DND-41 (cell line): ENCODE results near the gene MRGPRX4.

Source experiments
- ATAC-seq: fragments of 200-7000 bp; cut with Tn5 transposase; 3 replicates; pipeline ENCODE4 v1.9.1; 2021; ENCODE audit warnings: low read depth; ENCODE audit not compliant: insufficient read depth
- DNase-seq: peaks from one replicate; pipeline ENCODE4 v3.0.0-alpha.2; 2020
- H2AFZ ChIP-seq: 2 replicates; pipeline ENCODE4 v1.6.0; 2012; ENCODE audit warnings: low read depth, low read length
- H3K27ac ChIP-seq: 2 replicates; pipeline ENCODE4 v1.5.1; 2012; ENCODE audit warnings: low read length, inconsistent platforms
- H3K27me3 ChIP-seq: fragments of 200-600 bp; sonication (generic); 2 replicates; pipeline ENCODE4 v1.6.0; 2012; ENCODE audit warnings: low read length, mild to moderate bottlenecking, inconsistent platforms; ENCODE audit not compliant: insufficient read depth, poor library complexity
- H3K36me3 ChIP-seq: 2 replicates; pipeline ENCODE4 v1.5.1; 2012; ENCODE audit warnings: low read length, inconsistent platforms; ENCODE audit not compliant: insufficient read depth
- H3K4me1 ChIP-seq: 2 replicates; pipeline ENCODE4 v1.5.1; 2012; ENCODE audit warnings: mild to moderate bottlenecking, low read length; ENCODE audit not compliant: insufficient read depth
- H3K4me2 ChIP-seq: 2 replicates; pipeline ENCODE4 v1.6.0; 2012; ENCODE audit warnings: mild to moderate bottlenecking, moderate library complexity, low read length, inconsistent platforms; ENCODE audit not compliant: insufficient read depth
- H3K4me3 ChIP-seq, 2 experiments: fragments of 200-600 bp in 1 of 2; shearing (Covaris generic) in 1 of 2; 2 replicates each; pipeline ENCODE4 v1.5.1; 2012 to 2016; ENCODE audit warnings: inconsistent platforms in 2 of 2, low read length in 2 of 2, mild to moderate bottlenecking in 2 of 2, low read depth in 1 of 2, moderate library complexity in 1 of 2
- H3K79me2 ChIP-seq: 2 replicates; pipeline ENCODE4 v1.6.0; 2012; ENCODE audit warnings: low read length, inconsistent platforms; ENCODE audit not compliant: insufficient read depth
- H3K9ac ChIP-seq: 2 replicates; pipeline ENCODE4 v1.6.0; 2012; ENCODE audit warnings: low read depth, mild to moderate bottlenecking, inconsistent platforms, low read length, moderate library complexity
- H3K9me3 ChIP-seq: 2 replicates; pipeline ENCODE4 v1.5.1; 2012; ENCODE audit warnings: low read length, moderate library complexity, mild to moderate bottlenecking, inconsistent platforms; ENCODE audit not compliant: insufficient read depth, severe bottlenecking
- H4K20me1 ChIP-seq: 2 replicates; pipeline ENCODE4 v1.6.0; 2012; ENCODE audit warnings: low read length; ENCODE audit not compliant: insufficient read depth
- CTCF ChIP-seq: IDR thresholded peaks from 2 replicates; pipeline ENCODE4 v1.5.1; 2012; ENCODE audit warnings: borderline replicate concordance, low read length, moderate library complexity, mild to moderate bottlenecking; ENCODE audit not compliant: poor library complexity, severe bottlenecking; ENCODE audit errors: extremely low read depth
- EZH2 ChIP-seq: IDR thresholded peaks from 3 replicates; pipeline ENCODE4 v1.6.1; 2012; ENCODE audit warnings: borderline replicate concordance, low read depth, mild to moderate bottlenecking, moderate library complexity, low read length, inconsistent platforms; ENCODE audit not compliant: severe bottlenecking

The MRGPRX4 gene

GRCh38 chr11:18145025-18145424 lies 27.6 kb upstream of the MRGPRX4 start:
- no peak overlapping the region for H3K27ac ChIP-seq
- H3K4me3 ChIP-seq, result no peak overlapping the region
- ATAC-seq, result no peak
- no peaks in the 10 kb centered on the region for H3K4me1 ChIP-seq
- no peak overlapping the region for H2AFZ ChIP-seq
- no peak overlapping the region for H3K4me2 ChIP-seq
- H3K79me2 ChIP-seq, result no peaks in the 10 kb centered on the region
- H3K9me3 ChIP-seq, result no peaks in the 10 kb centered on the region
- no peaks in the 10 kb centered on the region for H3K36me3 ChIP-seq
- H4K20me1 ChIP-seq, result no peaks in the 10 kb centered on the region
- H3K9ac ChIP-seq, result no peak overlapping the region
- TF ChIP-seq CTCF (peak; percentile 39), EZH2 (no peak)
- DNase-seq, result no peak
- H3K27me3 ChIP-seq, result peaks cover 15% of the 10 kb centered on the region

GRCh38 chr11:18145837-18146236 lies 26.8 kb upstream of the MRGPRX4 start:
- Histone ChIP-seq H3K4me2 (no peak overlapping the region), H3K27me3 (peaks cover 15% of the 10 kb centered on the region), H3K27ac (no peak overlapping the region), H2AFZ (no peak overlapping the region), H4K20me1 (no peaks in the 10 kb centered on the region), H3K4me1 (no peaks in the 10 kb centered on the region), H3K9ac (no peak overlapping the region), H3K4me3 (no peak overlapping the region), H3K9me3 (no peaks in the 10 kb centered on the region), H3K36me3 (no peaks in the 10 kb centered on the region), H3K79me2 (no peaks in the 10 kb centered on the region)
- ATAC-seq (no peak), DNase-seq (no peak)
- TF ChIP-seq EZH2 (no peak), CTCF (no peak)

- Histone ChIP-seq H3K4me2 (no peak overlapping the region), H3K9ac (no peak overlapping the region), H4K20me1 (no peaks in the 10 kb centered on the region), H3K9me3 (no peaks in the 10 kb centered on the region), H2AFZ (no peak overlapping the region), H3K79me2 (no peaks in the 10 kb centered on the region), H3K27me3 (peaks cover 21% of the 10 kb centered on the region), H3K4me3 (no peak overlapping the region), H3K27ac (no peak overlapping the region), H3K4me1 (no peaks in the 10 kb centered on the region), H3K36me3 (no peaks in the 10 kb centered on the region)
- DNase-seq (no peak), ATAC-seq (no peak)
- no peak for TF ChIP-seq CTCF
- TF ChIP-seq EZH2, result no peak
Measured at GRCh38 chr11:18151581-18151980, 21.1 kb upstream of the MRGPRX4 start.

- H3K4me2 ChIP-seq, result no peak overlapping the region
- H3K27ac ChIP-seq, result no peak overlapping the region
- no peak overlapping the region for H3K9ac ChIP-seq
- no peaks in the 10 kb centered on the region for H4K20me1 ChIP-seq
- H3K9me3 ChIP-seq, result no peaks in the 10 kb centered on the region
- no peak overlapping the region for H2AFZ ChIP-seq
- ATAC-seq (no peak), DNase-seq (no peak)
- no peak overlapping the region for H3K4me3 ChIP-seq
- H3K27me3 ChIP-seq, result peaks cover 12% of the 10 kb centered on the region
- no peaks in the 10 kb centered on the region for H3K36me3 ChIP-seq
- no peak for TF ChIP-seq CTCF
- H3K79me2 ChIP-seq, result no peaks in the 10 kb centered on the region
- H3K4me1 ChIP-seq, result no peaks in the 10 kb centered on the region
Measured at GRCh38 chr11:18168372-18168771, 4.3 kb upstream of the MRGPRX4 start.
